ENCODE results near the gene TTC3.

TTC3 gene

DNA sequence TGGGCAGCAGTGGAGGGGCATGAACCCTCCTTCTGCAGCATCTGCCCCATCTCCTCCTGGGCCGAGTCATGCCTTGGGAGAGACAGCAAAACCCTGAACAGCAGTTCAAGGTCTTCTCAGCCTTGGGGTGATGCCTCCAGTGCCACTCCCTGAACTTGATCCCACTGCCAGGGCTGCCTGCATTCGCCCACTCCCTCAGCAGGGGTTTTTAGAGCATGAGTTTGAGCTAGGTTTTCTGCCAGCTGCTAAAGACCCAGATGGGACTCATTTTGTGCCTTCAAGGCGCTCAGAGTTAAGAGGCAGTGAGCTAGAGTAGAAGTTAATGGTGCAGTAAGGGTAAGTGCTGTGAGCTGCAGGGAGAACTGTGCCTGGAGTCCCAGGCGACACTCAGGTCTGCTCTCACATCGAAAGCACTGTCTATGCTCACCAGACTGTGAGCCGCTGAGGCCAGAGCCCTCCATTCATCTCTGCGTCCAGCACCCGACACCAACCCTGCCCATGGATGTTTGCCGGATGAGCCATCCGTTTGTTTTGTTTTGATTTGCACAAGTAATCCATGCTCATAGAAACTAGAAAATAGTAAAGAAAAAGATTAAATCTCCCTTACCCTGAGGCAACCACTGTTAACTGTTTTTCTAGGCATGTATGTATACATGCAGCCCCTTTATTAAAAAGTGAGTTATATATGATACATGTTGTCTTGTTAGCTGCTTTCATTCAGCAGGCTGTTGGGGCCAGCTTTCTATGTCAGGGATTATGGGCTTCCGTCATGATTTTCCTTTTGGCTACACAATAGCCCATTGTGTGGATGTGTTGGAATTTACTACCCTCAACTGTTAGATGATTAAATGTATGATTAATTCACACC lies 126.2 kb downstream of the TTC3 start:
- H3K27ac ChIP-seq (ENCODE audit: low read length), result no peak overlapping the region
- no peaks in the 10 kb centered on the region for H3K9me3 ChIP-seq (replicated peaks; ENCODE audit: insufficient read depth, low read length)
- no peak overlapping the region for H3K4me3 ChIP-seq (ENCODE audit: low read length)
- no peaks in the 10 kb centered on the region for H3K27me3 ChIP-seq (replicated peaks; ENCODE audit: insufficient read depth, low read length)
- no peaks in the 10 kb centered on the region for H3K4me1 ChIP-seq (ENCODE audit: low read length)
- no peak overlapping the region for H2AFZ ChIP-seq (ENCODE audit: low read length)
- no peaks in the 10 kb centered on the region for H3K36me3 ChIP-seq (replicated peaks; ENCODE audit: insufficient read depth, low read length)
- no peaks in the 10 kb centered on the region for H4K20me1 ChIP-seq (ENCODE audit: insufficient read depth, low read length)
- no peaks in the 10 kb centered on the region for H3K9me2 ChIP-seq (replicated peaks; ENCODE audit: insufficient read depth, low read length)
- no peak for TF ChIP-seq EZH2 (optimal IDR thresholded peaks at IDR 0.05; ENCODE audit: low read depth, low read length)
- TF ChIP-seq EZH2phosphoT487 (IDR thresholded peaks at IDR 0.05; ENCODE audit: low read length), result no peak
- TF ChIP-seq, protein P1, sequence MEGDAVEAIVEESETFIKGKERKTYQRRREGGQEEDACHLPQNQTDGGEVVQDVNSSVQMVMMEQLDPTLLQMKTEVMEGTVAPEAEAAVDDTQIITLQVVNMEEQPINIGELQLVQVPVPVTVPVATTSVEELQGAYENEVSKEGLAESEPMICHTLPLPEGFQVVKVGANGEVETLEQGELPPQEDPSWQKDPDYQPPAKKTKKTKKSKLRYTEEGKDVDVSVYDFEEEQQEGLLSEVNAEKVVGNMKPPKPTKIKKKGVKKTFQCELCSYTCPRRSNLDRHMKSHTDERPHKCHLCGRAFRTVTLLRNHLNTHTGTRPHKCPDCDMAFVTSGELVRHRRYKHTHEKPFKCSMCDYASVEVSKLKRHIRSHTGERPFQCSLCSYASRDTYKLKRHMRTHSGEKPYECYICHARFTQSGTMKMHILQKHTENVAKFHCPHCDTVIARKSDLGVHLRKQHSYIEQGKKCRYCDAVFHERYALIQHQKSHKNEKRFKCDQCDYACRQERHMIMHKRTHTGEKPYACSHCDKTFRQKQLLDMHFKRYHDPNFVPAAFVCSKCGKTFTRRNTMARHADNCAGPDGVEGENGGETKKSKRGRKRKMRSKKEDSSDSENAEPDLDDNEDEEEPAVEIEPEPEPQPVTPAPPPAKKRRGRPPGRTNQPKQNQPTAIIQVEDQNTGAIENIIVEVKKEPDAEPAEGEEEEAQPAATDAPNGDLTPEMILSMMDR (IDR thresholded peaks at IDR 0.05; ENCODE audit: low read length), result no peak
- DNase-seq, result no peak
- no peak overlapping the region for H3K4me2 ChIP-seq (ENCODE audit: low read depth, low read length)
- H3K79me2 ChIP-seq (ENCODE audit: low read length), result no peaks in the 10 kb centered on the region
- no peaks in the 10 kb centered on the region for H3F3A ChIP-seq (ENCODE audit: insufficient read depth, low read length)
- H3K9ac ChIP-seq (ENCODE audit: low read length), result no peak overlapping the region

DNA sequence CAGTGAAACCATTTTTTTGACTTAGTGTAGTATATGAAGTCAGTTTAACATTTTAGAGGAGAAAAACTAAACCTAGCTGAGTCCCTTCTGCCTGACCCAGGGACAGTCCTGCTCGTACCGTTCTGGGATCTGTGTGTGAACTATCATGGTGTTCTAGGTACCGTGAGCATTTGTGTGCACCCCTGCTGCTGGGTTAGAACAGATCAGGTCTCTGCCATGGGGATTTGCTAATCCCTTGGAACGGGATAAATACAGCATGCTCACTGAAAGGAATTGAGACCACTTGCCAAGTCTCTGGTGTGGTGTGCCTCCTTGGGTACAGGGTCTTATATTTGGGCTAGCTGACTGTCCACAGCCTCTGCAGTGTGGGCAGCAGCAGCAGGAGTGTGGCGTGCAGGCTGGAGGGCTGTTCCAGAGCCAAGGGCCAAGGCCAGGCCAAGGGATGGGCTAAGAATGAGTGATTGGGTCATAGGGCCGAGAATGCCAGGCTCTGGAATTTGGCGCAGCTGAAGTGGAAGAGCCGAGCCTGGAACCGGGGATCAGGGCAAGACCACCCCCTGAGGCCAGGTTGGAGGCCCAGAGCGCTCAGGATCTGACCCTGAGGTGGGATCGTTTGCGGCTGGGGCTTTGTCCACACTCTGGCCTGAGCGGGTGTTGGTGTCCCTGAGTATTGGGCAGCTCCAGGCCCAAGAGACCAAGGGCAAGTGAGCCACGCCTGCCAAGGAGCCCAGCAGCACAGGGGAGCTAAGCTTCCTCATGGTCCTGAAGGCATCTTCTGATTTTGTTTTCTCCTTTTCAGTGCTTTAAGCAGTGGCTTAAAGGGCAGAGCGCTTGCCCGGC lies 127.8 kb downstream of the TTC3 start:
- H3K27me3 ChIP-seq (replicated peaks; ENCODE audit: insufficient read depth, low read length), result no peaks in the 10 kb centered on the region
- no peaks in the 10 kb centered on the region for H4K20me1 ChIP-seq (ENCODE audit: insufficient read depth, low read length)
- no peak for DNase-seq
- H3K9ac ChIP-seq (ENCODE audit: low read length), result no peak overlapping the region
- no peak overlapping the region for H3K27ac ChIP-seq (ENCODE audit: low read length)
- no peaks in the 10 kb centered on the region for H3K36me3 ChIP-seq (replicated peaks; ENCODE audit: insufficient read depth, low read length)
- H3K4me1 ChIP-seq (ENCODE audit: low read length), result no peaks in the 10 kb centered on the region
- H3K4me3 ChIP-seq (ENCODE audit: low read length), result no peak overlapping the region
- H3K4me2 ChIP-seq (ENCODE audit: low read depth, low read length), result no peak overlapping the region
- TF ChIP-seq EZH2 (optimal IDR thresholded peaks at IDR 0.05; ENCODE audit: low read depth, low read length) (no peak), EZH2phosphoT487 (IDR thresholded peaks at IDR 0.05; ENCODE audit: low read length) (no peak)
- TF ChIP-seq, protein P1 (IDR thresholded peaks at IDR 0.05; ENCODE audit: low read length), result no peak
- H3K79me2 ChIP-seq (ENCODE audit: low read length), result no peaks in the 10 kb centered on the region
- H2AFZ ChIP-seq (ENCODE audit: low read length), result no peak overlapping the region
- no peaks in the 10 kb centered on the region for H3K9me3 ChIP-seq (replicated peaks; ENCODE audit: insufficient read depth, low read length)
- no peaks in the 10 kb centered on the region for H3K9me2 ChIP-seq (replicated peaks; ENCODE audit: insufficient read depth, low read length)
- H3F3A ChIP-seq (ENCODE audit: insufficient read depth, low read length), result no peaks in the 10 kb centered on the region

DNA sequence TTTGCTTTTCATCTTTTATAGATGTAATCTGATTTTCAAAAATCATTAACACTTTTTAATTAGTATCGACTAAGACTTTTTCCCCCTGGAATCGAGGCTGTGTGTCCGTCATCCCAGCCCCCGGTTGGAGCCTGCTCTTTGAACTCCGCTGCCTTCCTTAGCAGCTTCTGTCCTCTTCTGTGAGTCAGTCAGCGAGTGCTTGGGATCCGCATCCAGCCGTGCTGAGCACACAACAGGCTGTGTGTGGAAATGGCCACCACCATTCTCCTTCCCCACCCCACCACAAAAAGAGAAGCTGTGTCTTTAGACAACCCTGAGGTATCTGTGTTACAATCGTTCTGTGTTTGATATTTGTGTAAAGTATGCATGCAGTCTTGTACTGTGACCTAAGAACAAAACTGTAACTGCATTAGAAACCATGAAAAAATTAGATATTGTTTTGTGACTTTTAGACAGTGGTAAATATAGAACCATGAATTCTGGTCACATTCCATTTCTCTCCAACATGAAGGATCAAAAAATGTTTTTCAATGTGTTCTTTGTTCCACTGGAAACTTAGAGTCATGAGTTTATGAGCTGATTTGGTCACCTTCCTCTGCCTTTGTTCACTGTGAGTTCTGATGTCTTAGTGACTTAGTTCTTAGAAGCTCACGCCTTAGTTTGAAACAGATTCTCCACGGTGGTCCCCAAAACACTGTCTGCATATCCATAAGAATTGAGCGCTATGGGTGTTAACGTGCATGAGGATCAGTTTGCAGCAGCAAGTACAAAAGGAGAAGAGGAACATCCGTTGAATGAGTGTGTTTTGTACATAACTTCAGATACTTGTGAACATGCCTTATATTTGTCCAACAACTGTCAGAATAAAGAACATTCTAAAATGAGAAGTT lies 129.4 kb downstream of the TTC3 start:
- no peak overlapping the region for H2AFZ ChIP-seq (ENCODE audit: low read length)
- no peaks in the 10 kb centered on the region for H3K79me2 ChIP-seq (ENCODE audit: low read length)
- H3F3A ChIP-seq (ENCODE audit: insufficient read depth, low read length), result peaks cover 3% of the 10 kb centered on the region; the same call in 1 of the 2 replicates
- no peak overlapping the region for H3K27ac ChIP-seq (ENCODE audit: low read length)
- no peak overlapping the region for H3K9ac ChIP-seq (ENCODE audit: low read length)
- no peak overlapping the region for H3K4me2 ChIP-seq (ENCODE audit: low read depth, low read length)
- DNase-seq, result no peak
- no peak overlapping the region for H3K4me3 ChIP-seq (ENCODE audit: low read length)
- no peaks in the 10 kb centered on the region for H3K9me3 ChIP-seq (replicated peaks; ENCODE audit: insufficient read depth, low read length)
- peaks cover 8% of the 10 kb centered on the region for H3K4me1 ChIP-seq (ENCODE audit: low read length)
- no peaks in the 10 kb centered on the region for H4K20me1 ChIP-seq (ENCODE audit: insufficient read depth, low read length)
- H3K36me3 ChIP-seq (replicated peaks; ENCODE audit: insufficient read depth, low read length), result no peaks in the 10 kb centered on the region
- H3K9me2 ChIP-seq (replicated peaks; ENCODE audit: insufficient read depth, low read length), result no peaks in the 10 kb centered on the region
- TF ChIP-seq EZH2phosphoT487 (IDR thresholded peaks at IDR 0.05; ENCODE audit: low read length) (no peak), EZH2 (optimal IDR thresholded peaks at IDR 0.05; ENCODE audit: low read depth, low read length) (no peak)
- TF ChIP-seq, protein P1 (IDR thresholded peaks at IDR 0.05; ENCODE audit: low read length), result no peak
- H3K27me3 ChIP-seq (replicated peaks; ENCODE audit: insufficient read depth, low read length), result no peaks in the 10 kb centered on the region

All from MM.1S (cell line).